NCI-H2196 (cell line): Measurements from ENCODE around the gene USP14.
A peak's percentile ranks its signal among the peaks of the same experiment; 100 is the strongest.
"Not testable (repeated sequence)": the region's sequence is repeated elsewhere in the genome, so short reads cannot be mapped to it uniquely, and the experiment has no call there.

ENCODE experiments used
- DNase-seq: peaks from one replicate; lab custom pipeline; 2025; ENCODE audit not compliant: unreplicated experiment; lab: John Stamatoyannopoulos, UW

The USP14 gene

GRCh38 chr18:158128-159036, at the start of gene USP14:
Gene USP14 (plus strand): TSS chr18:158557. CDS start chr18:158699, 142 bp downstream.
- peak; percentile 99 for DNase-seq

GRCh38 chr18:108665-109063, 49.7 kb upstream of the USP14 start:
- not testable (repeated sequence) for DNase-seq

GRCh38 chr18:109130-109921, 49.0 kb upstream of the USP14 start:
- DNase-seq: not testable (repeated sequence)

GRCh38 chr18:109922-110261, 48.5 kb upstream of the USP14 start:
- not testable (repeated sequence) for DNase-seq

GRCh38 chr18:110351-111201, 47.8 kb upstream of the USP14 start:
- DNase-seq: not testable (repeated sequence)

- no peak for DNase-seq
These were observed 46.9 kb upstream of the USP14 start for GRCh38 chr18:111306-112014.

- DNase-seq: not testable (repeated sequence)
These were observed 46.2 kb upstream of the USP14 start for GRCh38 chr18:112015-112733.

- DNase-seq: not testable (repeated sequence)
These were observed 37.7 kb upstream of the USP14 start for GRCh38 chr18:120539-121260.

- DNase-seq: no peak
These were observed 23.3 kb upstream of the USP14 start for GRCh38 chr18:135045-135444.

- no peak for DNase-seq
These were observed 21.9 kb upstream of the USP14 start for GRCh38 chr18:136433-136832.

- no peak for DNase-seq
These were observed 21.0 kb upstream of the USP14 start for GRCh38 chr18:137327-137726.

- DNase-seq: no peak
These were observed 17.6 kb upstream of the USP14 start for GRCh38 chr18:140670-141266.

- DNase-seq: not testable (repeated sequence)
These were observed 15.6 kb upstream of the USP14 start for GRCh38 chr18:142624-143296.

GRCh38 chr18:148841-149240, 9.5 kb upstream of the USP14 start:
- no peak for DNase-seq

- no peak for DNase-seq
These were observed 4.2 kb upstream of the USP14 start for GRCh38 chr18:154151-154550.

GRCh38 chr18:155688-156087, 2.7 kb upstream of the USP14 start:
- DNase-seq: no peak

- DNase-seq: no peak
These were observed 1.7 kb upstream of the USP14 start for GRCh38 chr18:156514-157230.
